Measurements from ENCODE around the gene AVPI1. TPM values are rescaled to one million over a fixed set of nuclear protein-coding genes. Genes with fewer than 3 reads are reported as not detected.

AVPI1 gene
- total RNA-seq, 1 donor from 2014 or later, result 2.6 TPM

DNA sequence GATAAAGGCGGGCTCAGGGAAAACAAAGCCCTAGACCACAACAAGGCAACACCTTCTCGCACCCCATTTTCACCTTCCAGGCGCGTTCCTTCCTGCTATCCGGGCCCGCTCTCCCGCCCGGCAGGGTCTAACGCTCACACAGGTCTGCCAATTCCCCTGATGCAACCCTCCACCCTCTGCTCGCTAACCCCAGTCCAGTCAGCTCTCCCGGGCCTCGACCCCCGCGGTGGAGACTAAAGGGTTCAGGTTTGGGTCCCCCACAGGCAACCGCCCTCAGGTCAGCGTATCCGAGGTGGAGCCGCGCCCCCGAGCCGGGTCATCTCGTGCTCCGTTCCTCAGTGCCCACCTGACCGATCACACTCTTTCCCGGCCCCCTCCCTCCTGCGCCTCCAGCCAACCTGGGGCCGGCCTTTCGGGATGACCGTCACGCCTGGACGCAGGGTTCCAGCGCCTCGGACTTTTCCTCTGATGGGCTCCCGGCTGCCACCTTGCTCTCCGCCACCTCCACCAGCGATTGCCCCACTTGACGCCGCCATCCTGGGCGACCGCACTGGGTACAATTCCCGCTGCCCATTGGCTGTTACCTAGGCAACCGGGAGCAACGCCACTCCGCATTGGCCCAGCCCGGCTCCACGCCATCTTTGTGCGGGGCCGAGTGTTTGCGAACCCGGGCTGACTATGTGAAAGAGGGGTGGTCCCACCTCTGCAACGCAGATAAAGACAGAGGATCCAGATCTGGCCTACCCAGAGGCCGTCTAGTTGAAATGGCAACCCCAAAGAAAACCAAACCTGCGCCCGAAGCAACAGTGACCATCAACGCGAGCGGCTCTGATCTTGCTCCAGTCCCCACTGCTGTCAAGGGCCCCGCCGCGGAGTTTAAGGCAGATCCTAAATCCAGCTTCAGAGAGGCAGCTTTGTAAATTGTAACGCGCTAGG is 53.8 kb downstream of the AVPI1 start, which contains the start of gene MORN4:
Gene MORN4, minus strand, starts transcription at position 552 of the 936 bp plus-strand sequence. CDS start 13,847 bp downstream, outside the sequence.
- Histone ChIP-seq H2AFZ (replicated peaks) (peak within 1 kb of the TSS; percentile 92), H3K4me3 (peak within 1 kb of the TSS; percentile 69), H3K27ac (peak within 1 kb of the TSS; percentile 49), H3K4me2 (peak within 1 kb of the TSS; percentile 83), H3K79me2 (ENCODE audit: low read depth) (peaks cover 28% of the 10 kb centered on the region), H3K9me3 (ENCODE audit: low read depth) (no peaks in the 10 kb centered on the region), H3K9ac (peak within 1 kb of the TSS; percentile 43), H4K20me1 (ENCODE audit: low read depth) (no peaks in the 10 kb centered on the region), H3K36me3 (no peaks in the 10 kb centered on the region), H3K4me1 (peaks cover 8% of the 10 kb centered on the region), H3K27me3 (no peaks in the 10 kb centered on the region), H3F3A (ENCODE audit: low read depth) (peaks cover 11% of the 10 kb centered on the region)
- H3K4me3 Mint-ChIP-seq, result peak within 1 kb of the TSS; percentile 100
- TF ChIP-seq EZH2phosphoT487 (IDR thresholded peaks at IDR 0.05), result no peak
- no peak for TF ChIP-seq EZH2 (IDR thresholded peaks at IDR 0.05)
- TF ChIP-seq, protein P1, sequence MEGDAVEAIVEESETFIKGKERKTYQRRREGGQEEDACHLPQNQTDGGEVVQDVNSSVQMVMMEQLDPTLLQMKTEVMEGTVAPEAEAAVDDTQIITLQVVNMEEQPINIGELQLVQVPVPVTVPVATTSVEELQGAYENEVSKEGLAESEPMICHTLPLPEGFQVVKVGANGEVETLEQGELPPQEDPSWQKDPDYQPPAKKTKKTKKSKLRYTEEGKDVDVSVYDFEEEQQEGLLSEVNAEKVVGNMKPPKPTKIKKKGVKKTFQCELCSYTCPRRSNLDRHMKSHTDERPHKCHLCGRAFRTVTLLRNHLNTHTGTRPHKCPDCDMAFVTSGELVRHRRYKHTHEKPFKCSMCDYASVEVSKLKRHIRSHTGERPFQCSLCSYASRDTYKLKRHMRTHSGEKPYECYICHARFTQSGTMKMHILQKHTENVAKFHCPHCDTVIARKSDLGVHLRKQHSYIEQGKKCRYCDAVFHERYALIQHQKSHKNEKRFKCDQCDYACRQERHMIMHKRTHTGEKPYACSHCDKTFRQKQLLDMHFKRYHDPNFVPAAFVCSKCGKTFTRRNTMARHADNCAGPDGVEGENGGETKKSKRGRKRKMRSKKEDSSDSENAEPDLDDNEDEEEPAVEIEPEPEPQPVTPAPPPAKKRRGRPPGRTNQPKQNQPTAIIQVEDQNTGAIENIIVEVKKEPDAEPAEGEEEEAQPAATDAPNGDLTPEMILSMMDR (IDR thresholded peaks at IDR 0.05), result no peak
- peak within 1 kb of the TSS; percentile 99 for H3K27ac Mint-ChIP-seq
- peaks cover 9% of the 10 kb centered on the region for H3K36me3 Mint-ChIP-seq
- peak; percentile 96 for DNase-seq (ENCODE audit: low spot score)
- peaks cover 6% of the 10 kb centered on the region for H3K27me3 Mint-ChIP-seq (ENCODE audit: insufficient read depth, low read depth)
- no peaks in the 10 kb centered on the region for H3K9me3 Mint-ChIP-seq
- peaks cover 13% of the 10 kb centered on the region for H3K4me1 Mint-ChIP-seq

DNA sequence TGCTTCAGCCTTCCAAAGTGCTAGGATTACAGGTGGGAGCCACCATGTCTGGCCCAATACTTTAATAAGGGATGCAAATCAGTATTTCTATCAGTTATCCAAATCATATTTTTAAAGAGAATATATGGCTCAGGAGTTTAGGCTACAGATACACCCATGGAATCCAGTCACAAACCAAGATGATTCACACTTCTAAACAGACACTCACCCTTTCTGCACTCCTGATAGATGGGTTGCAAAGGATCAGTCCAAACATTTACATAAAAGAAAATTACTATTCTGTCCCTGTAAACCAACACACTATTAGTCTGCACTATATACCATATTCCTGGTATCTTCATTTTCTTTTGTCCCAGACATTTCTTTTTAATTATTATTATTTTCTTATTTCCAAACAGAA is 55.9 kb downstream of the AVPI1 start:
- Mint-ChIP-seq H3K4me1 (peaks cover 13% of the 10 kb centered on the region), H3K27me3 (ENCODE audit: insufficient read depth, low read depth) (peaks cover 6% of the 10 kb centered on the region), H3K27ac (no peak overlapping the region), H3K4me3 (no peak overlapping the region), H3K9me3 (no peaks in the 10 kb centered on the region), H3K36me3 (peaks cover 9% of the 10 kb centered on the region)
- peaks cover 9% of the 10 kb centered on the region for H3F3A ChIP-seq (ENCODE audit: low read depth)
- no peak overlapping the region for H3K4me2 ChIP-seq
- H3K36me3 ChIP-seq, result no peaks in the 10 kb centered on the region
- no peak overlapping the region for H3K27ac ChIP-seq
- no peaks in the 10 kb centered on the region for H3K9me3 ChIP-seq (ENCODE audit: low read depth)
- no peaks in the 10 kb centered on the region for H4K20me1 ChIP-seq (ENCODE audit: low read depth)
- DNase-seq (ENCODE audit: low spot score), result no peak
- H3K9ac ChIP-seq, result no peak overlapping the region
- H3K27me3 ChIP-seq, result no peaks in the 10 kb centered on the region
- H3K79me2 ChIP-seq (ENCODE audit: low read depth), result peaks cover 28% of the 10 kb centered on the region
- H3K4me1 ChIP-seq, result peaks cover 8% of the 10 kb centered on the region
- no peak overlapping the region for H3K4me3 ChIP-seq
- TF ChIP-seq, protein P1 (IDR thresholded peaks at IDR 0.05), result no peak
- TF ChIP-seq EZH2 (IDR thresholded peaks at IDR 0.05), result no peak
- no peak for TF ChIP-seq EZH2phosphoT487 (IDR thresholded peaks at IDR 0.05)
- H2AFZ ChIP-seq (replicated peaks), result no peak overlapping the region

DNA sequence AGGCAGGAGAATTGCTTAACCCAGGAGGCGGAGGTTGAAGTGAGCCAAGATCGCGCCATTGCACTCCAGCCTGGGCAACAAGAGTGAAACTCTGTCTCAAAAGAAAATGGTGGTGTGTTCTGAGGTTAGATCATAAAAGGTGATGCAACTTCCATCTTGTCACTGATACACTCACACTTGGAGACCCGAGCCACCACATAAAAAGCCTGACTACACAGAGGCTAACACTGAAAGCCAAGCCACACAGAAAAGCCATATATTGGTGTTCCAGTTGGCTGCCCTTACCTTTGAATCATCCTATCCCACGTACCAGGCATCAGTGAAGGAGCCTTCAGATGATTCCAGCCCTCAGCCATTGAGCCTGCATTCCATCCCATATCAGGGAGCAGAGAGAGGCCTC is 57.8 kb downstream of the AVPI1 start:
- H3K9ac ChIP-seq, result no peak overlapping the region
- no peaks in the 10 kb centered on the region for H3K36me3 ChIP-seq
- H3K4me1 Mint-ChIP-seq, result peaks cover 13% of the 10 kb centered on the region
- no peak for TF ChIP-seq EZH2 (IDR thresholded peaks at IDR 0.05)
- no peak for TF ChIP-seq EZH2phosphoT487 (IDR thresholded peaks at IDR 0.05)
- TF ChIP-seq, protein P1 (IDR thresholded peaks at IDR 0.05), result no peak
- peaks cover 9% of the 10 kb centered on the region for H3K36me3 Mint-ChIP-seq
- peaks cover 28% of the 10 kb centered on the region for H3K79me2 ChIP-seq (ENCODE audit: low read depth)
- no peak overlapping the region for H3K27ac ChIP-seq
- H3K4me1 ChIP-seq, result peaks cover 8% of the 10 kb centered on the region
- no peak overlapping the region for H3K4me3 Mint-ChIP-seq
- no peaks in the 10 kb centered on the region for H3K27me3 ChIP-seq
- H3K9me3 ChIP-seq (ENCODE audit: low read depth), result no peaks in the 10 kb centered on the region
- DNase-seq (ENCODE audit: low spot score), result no peak
- no peaks in the 10 kb centered on the region for H4K20me1 ChIP-seq (ENCODE audit: low read depth)
- H3K27me3 Mint-ChIP-seq (ENCODE audit: insufficient read depth, low read depth), result peaks cover 6% of the 10 kb centered on the region
- H3K4me2 ChIP-seq, result no peak overlapping the region
- no peak overlapping the region for H3K27ac Mint-ChIP-seq
- H3F3A ChIP-seq (ENCODE audit: low read depth), result peaks cover 9% of the 10 kb centered on the region
- no peak overlapping the region for H3K4me3 ChIP-seq
- H2AFZ ChIP-seq (replicated peaks), result no peak overlapping the region
- H3K9me3 Mint-ChIP-seq, result no peaks in the 10 kb centered on the region
